Measurements from ENCODE around the gene TNFAIP6.

The TNFAIP6 gene

GRCh38 chr2:151423760-151424159 lies 66.4 kb downstream of the TNFAIP6 start:
- DNase-seq: no peak

Data from fibroblast of upper back skin (primary cell).